Fibroblast of pulmonary artery (primary cell): ENCODE results near the gene UBQLN1.

Source experiments
- DNase-seq: peaks from one replicate; pipeline ENCODE4 v3.0.0-alpha.2; 2010; ENCODE audit warnings: low read depth
- H3K4me3 ChIP-seq: replicated peaks from 2 replicates; pipeline ENCODE4 v1.5.1; 2011; ENCODE audit warnings: low read depth, mild to moderate bottlenecking, control low read depth, low read length, moderate library complexity
- CTCF ChIP-seq: IDR thresholded peaks from 2 replicates; pipeline ENCODE4 v1.5.1; 2011; ENCODE audit warnings: mild to moderate bottlenecking, control low read depth, low read length, inconsistent platforms; ENCODE audit errors: missing control alignments

UBQLN1 gene

GRCh38 chr9:83636813-83637212 lies 70.9 kb downstream of the UBQLN1 start:
- DNase-seq, result no peak
- no peak overlapping the region for H3K4me3 ChIP-seq
- no peak for TF ChIP-seq CTCF

- TF ChIP-seq CTCF, result no peak
- H3K4me3 ChIP-seq, result no peak overlapping the region
- no peak for DNase-seq
Observed at GRCh38 chr9:83633676-83634075, 74.1 kb downstream of the UBQLN1 start.

GRCh38 chr9:83633255-83633654 lies 74.5 kb downstream of the UBQLN1 start:
- no peak for DNase-seq
- H3K4me3 ChIP-seq, result no peak overlapping the region
- no peak for TF ChIP-seq CTCF

GRCh38 chr9:83630938-83631457 lies 76.8 kb downstream of the UBQLN1 start:
- no peak for TF ChIP-seq CTCF
- no peak for DNase-seq

GRCh38 chr9:83629433-83630104 lies 78.2 kb downstream of the UBQLN1 start:
- no peak for TF ChIP-seq CTCF
- no peak for DNase-seq
- no peak overlapping the region for H3K4me3 ChIP-seq

More at GRCh38 chr9:83630938-83631457, 76.8 kb downstream of the UBQLN1 start:
- no peak overlapping the region for H3K4me3 ChIP-seq

- DNase-seq, result no peak
- no peak for TF ChIP-seq CTCF
- no peak overlapping the region for H3K4me3 ChIP-seq
Observed at GRCh38 chr9:83628540-83628939, 79.2 kb downstream of the UBQLN1 start.

- no peak for TF ChIP-seq CTCF
- DNase-seq, result no peak
- H3K4me3 ChIP-seq, result no peak overlapping the region
Observed at GRCh38 chr9:83625178-83625577, 82.6 kb downstream of the UBQLN1 start.
